Activated CD8-positive, alpha-beta memory T cell treated with anti-CD3 and anti-CD28 coated beads, Interleukin-2, amount 50 U/mL, for 4 hours (primary cell): Measurements from ENCODE around the gene DNAAF2.
"Not testable (repeated sequence)": the region's sequence is repeated elsewhere in the genome, so short reads cannot be mapped to it uniquely, and the experiment has no call there.

Experiments
- DNase-seq: peaks from one replicate; pipeline ENCODE4 v3.0.0-alpha.2; 2020

DNAAF2 gene

GRCh38 chr14:49621114-49621881, 13.7 kb downstream of the DNAAF2 start:
- DNase-seq, result no peak

- DNase-seq, result peak; percentile 92
Observed at GRCh38 chr14:49620182-49621113, 14.6 kb downstream of the DNAAF2 start, which contains the start of the genes MGAT2 and RPL36AL. Gene MGAT2 (plus strand): TSS chr14:49620799. CDS start chr14:49621269, 470 bp downstream. Gene RPL36AL (minus strand): TSS chr14:49620626. CDS start chr14:49619104, 1,522 bp downstream.

GRCh38 chr14:49619730-49620129, 15.3 kb downstream of the DNAAF2 start:
- no peak for DNase-seq

GRCh38 chr14:49619273-49619672, 15.8 kb downstream of the DNAAF2 start:
- DNase-seq, result not testable (repeated sequence)

- DNase-seq, result no peak
Observed at GRCh38 chr14:49617852-49618519, 17.1 kb downstream of the DNAAF2 start.

- no peak for DNase-seq
Observed at GRCh38 chr14:49615776-49616175, 19.3 kb downstream of the DNAAF2 start.

GRCh38 chr14:49614196-49614595, 20.8 kb downstream of the DNAAF2 start:
- no peak for DNase-seq

- DNase-seq, result no peak
Observed at GRCh38 chr14:49612671-49613070, 22.4 kb downstream of the DNAAF2 start.

GRCh38 chr14:49612251-49612650, 22.8 kb downstream of the DNAAF2 start:
- DNase-seq, result no peak

GRCh38 chr14:49607583-49607982, 27.5 kb downstream of the DNAAF2 start:
- no peak for DNase-seq

- DNase-seq, result peak; percentile 84
Observed at GRCh38 chr14:49598485-49599300, 36.4 kb downstream of the DNAAF2 start, which contains the start of gene LRR1. Gene LRR1 (plus strand): TSS chr14:49598940. CDS start chr14:49599021, 81 bp downstream.

- DNase-seq, result no peak
Observed at GRCh38 chr14:49598189-49598484, 36.9 kb downstream of the DNAAF2 start.

- DNase-seq, result no peak
Observed at GRCh38 chr14:49594347-49595091, 40.5 kb downstream of the DNAAF2 start.

GRCh38 chr14:49593016-49593415, 42.0 kb downstream of the DNAAF2 start:
- no peak for DNase-seq

GRCh38 chr14:49589387-49589786, 45.7 kb downstream of the DNAAF2 start:
- DNase-seq, result no peak

- DNase-seq, result peak; percentile 49
Observed at GRCh38 chr14:49586673-49587460, 48.2 kb downstream of the DNAAF2 start.

GRCh38 chr14:49585803-49586672, 49.0 kb downstream of the DNAAF2 start, which contains the start of gene RPS29:
Gene RPS29 (minus strand): TSS chr14:49586380. CDS start chr14:49586346, 34 bp downstream.
- DNase-seq, result peak; percentile 96

GRCh38 chr14:49584981-49585640, 49.9 kb downstream of the DNAAF2 start:
- DNase-seq, result not testable (repeated sequence)

GRCh38 chr14:49584058-49584457, 51.0 kb downstream of the DNAAF2 start:
- DNase-seq, result no peak
